GM19239 (cell line): ENCODE results near the gene SGSM2.
A peak's percentile ranks its signal among the peaks of the same experiment; 100 is the strongest.

ENCODE experiments used
- DNase-seq: peaks from one replicate; pipeline ENCODE4 v3.0.0; 2011; ENCODE audit warnings: low spot score; ENCODE audit not compliant: insufficient read length
- FAIRE-seq: peaks from 2 replicates; lab custom pipeline; 2011; peaks lifted over from hg19 to GRCh38; lab: Jason Lieb, UNC

The SGSM2 gene

GRCh38 chr17:2336215-2336851 lies 968 bp upstream of the SGSM2 start, which contains the start of gene TSR1:
Gene TSR1, minus strand, starts transcription at chr17:2336457. Its CDS starts 30 bp downstream, at chr17:2336427.
- FAIRE-seq (peak; percentile 98), DNase-seq (peak; percentile 99)

DNA sequence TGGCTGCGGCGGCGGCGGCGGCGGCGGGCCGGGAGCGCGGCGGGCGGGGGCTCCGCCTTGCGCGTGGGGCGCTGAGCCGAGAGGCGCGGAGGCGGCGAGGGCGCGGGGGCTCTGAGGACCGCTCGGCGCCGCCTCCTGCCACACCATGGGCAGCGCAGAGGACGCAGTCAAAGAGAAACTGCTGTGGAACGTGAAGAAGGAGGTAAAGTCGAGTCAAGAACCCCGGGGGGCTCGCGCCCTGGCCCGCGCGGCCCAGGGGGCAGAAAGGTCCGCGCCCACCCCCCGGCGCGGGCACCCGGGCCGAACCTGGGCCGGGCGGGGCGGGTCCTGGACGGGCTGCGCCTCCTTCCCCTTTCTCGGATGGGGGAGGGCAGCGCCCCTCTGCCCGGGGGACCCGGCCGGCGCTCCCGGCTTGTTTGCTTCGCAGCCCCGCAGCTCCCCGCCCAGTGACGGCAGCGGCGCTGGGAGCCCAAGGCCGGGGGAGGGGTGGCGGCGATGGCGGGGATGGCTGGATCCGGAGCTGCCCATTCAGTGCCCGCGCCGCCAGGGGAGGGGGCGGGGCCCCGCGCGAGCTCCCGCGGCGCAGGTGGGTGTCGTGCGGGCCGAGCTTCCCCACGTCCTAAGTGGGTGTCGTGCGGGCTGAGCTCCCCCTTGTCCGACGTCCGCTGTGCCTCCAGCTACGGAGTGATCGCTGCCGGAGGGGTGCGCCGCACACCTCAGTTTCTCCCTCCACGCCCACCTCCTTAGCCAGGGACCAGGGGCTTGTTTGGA lies 428 bp downstream of the SGSM2 start:
- peak; percentile 63 for DNase-seq
- FAIRE-seq: peak; percentile 28

- FAIRE-seq (peak; percentile 28), DNase-seq (no peak)
Measured at GRCh38 chr17:2338315-2338657, 985 bp downstream of the SGSM2 start.

DNA sequence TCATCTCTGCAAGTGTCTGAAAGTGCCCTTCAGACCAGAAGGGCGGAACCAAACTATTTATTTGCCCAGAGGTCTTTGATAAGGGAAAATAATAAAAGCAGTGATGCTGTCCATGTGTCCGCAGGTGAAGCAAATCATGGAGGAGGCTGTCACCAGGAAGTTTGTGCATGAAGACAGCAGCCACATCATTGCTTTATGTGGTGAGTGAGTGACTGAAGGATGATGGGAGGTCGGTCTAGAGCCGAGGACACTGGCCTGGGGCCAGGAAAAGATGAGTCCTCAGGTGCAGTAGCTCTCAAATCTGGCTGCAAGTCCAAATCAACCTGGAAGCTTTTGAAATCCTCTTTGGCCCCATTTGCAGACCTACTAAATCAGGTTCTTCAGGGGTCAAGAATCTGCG lies 6.1 kb downstream of the SGSM2 start:
- DNase-seq (no peak), FAIRE-seq (no peak)

DNA sequence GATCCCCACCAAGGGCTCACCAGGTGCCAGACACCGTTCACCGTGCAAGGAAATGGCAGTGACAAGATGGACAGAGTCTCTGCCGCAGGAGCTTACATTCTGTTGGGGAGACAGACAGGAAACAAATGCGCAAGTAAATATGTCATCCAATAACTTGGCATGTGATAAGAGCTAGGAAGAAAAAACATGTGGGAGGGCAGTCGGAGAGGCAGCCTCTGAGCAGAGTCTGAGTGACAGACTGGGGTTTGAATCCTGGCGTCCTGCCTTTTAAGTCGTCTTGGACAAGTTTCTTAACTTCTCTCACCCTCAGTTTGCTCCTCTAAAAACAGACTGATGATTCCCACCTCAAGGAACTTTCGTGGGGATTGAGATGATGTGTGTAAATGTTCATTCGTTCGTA lies 7.2 kb downstream of the SGSM2 start:
- no peak for FAIRE-seq

DNA sequence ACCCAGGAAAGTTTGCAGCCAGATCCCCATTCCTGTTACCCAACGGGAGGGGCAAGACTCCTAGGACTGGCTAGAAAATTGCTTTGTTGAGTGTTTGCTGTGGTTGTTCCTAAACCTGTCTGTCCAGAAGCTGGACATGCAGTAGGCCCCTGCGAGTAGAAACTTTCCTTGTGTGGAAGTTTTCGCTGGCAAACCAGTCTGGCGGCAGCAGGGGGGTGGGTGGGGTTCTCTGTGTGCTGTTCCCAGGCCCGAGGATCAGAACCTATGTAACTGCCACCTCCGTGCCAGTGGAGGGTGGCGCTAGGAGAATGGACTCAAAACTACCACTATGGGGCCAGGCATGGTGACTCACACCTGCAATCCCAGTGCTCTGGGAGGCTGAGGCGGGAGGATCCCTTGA lies 9.2 kb downstream of the SGSM2 start:
- DNase-seq: no peak
- no peak for FAIRE-seq

More for the DNA sequence above, 7.2 kb downstream of the SGSM2 start:
- no peak for DNase-seq

GRCh38 chr17:2347805-2348685 lies 10.7 kb downstream of the SGSM2 start:
- DNase-seq: no peak
- no peak for FAIRE-seq

- FAIRE-seq: no peak
- no peak for DNase-seq
Measured at GRCh38 chr17:2351269-2351668, 14.0 kb downstream of the SGSM2 start.

GRCh38 chr17:2354311-2354710 lies 17.0 kb downstream of the SGSM2 start:
- FAIRE-seq: no peak
- DNase-seq: no peak

- DNase-seq (no peak), FAIRE-seq (no peak)
Measured at GRCh38 chr17:2357237-2357636, 19.9 kb downstream of the SGSM2 start.

- DNase-seq (no peak), FAIRE-seq (no peak)
Measured at GRCh38 chr17:2357931-2358434, 20.7 kb downstream of the SGSM2 start.

- FAIRE-seq: no peak
- no peak for DNase-seq
Measured at GRCh38 chr17:2361010-2361760, 23.9 kb downstream of the SGSM2 start.

DNA sequence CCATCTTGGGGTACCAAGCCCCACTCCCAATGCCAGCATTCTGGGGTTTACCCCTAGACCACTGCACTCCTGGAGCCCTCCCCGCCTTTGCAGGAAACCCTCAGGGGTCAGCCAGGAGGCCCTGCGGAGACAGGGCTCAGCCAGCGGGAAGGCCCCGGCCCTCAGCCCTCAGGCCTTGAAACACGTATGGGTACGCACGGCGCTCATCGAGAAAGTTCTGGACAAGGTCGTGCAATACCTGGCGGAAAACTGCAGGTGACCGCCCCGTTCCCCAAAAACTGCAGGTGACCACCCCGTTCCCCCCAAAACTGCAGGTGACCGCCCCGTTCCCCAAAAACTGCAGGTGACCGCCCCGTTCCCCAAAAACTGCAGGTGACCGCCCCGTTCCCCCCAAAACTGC lies 24.7 kb downstream of the SGSM2 start:
- no peak for DNase-seq
- FAIRE-seq: no peak

DNA sequence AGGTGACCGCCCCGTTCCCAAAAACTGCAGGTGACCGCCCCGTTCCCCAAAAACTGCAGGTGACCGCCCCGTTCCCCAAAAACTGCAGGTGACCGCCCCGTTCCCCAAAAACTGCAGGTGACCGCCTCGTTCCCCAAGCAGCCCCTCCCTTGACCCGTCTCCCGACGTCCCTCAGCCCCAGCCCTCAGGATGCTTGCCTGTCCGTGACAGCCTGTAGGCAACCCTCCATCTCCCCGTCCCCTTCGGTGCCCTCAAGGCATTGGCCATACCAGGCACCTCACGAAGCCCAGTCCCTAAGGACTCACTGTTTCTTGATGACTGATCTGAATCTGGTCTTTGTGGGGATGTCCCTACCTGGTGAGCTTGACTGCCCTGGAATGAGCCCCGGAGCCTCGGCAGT lies 25.1 kb downstream of the SGSM2 start:
- FAIRE-seq: no peak
- no peak for DNase-seq

GRCh38 chr17:2362881-2363280 lies 25.6 kb downstream of the SGSM2 start:
- FAIRE-seq (no peak), DNase-seq (no peak)

- no peak for FAIRE-seq
- no peak for DNase-seq
Measured at GRCh38 chr17:2363318-2363717, 26.0 kb downstream of the SGSM2 start.

DNA sequence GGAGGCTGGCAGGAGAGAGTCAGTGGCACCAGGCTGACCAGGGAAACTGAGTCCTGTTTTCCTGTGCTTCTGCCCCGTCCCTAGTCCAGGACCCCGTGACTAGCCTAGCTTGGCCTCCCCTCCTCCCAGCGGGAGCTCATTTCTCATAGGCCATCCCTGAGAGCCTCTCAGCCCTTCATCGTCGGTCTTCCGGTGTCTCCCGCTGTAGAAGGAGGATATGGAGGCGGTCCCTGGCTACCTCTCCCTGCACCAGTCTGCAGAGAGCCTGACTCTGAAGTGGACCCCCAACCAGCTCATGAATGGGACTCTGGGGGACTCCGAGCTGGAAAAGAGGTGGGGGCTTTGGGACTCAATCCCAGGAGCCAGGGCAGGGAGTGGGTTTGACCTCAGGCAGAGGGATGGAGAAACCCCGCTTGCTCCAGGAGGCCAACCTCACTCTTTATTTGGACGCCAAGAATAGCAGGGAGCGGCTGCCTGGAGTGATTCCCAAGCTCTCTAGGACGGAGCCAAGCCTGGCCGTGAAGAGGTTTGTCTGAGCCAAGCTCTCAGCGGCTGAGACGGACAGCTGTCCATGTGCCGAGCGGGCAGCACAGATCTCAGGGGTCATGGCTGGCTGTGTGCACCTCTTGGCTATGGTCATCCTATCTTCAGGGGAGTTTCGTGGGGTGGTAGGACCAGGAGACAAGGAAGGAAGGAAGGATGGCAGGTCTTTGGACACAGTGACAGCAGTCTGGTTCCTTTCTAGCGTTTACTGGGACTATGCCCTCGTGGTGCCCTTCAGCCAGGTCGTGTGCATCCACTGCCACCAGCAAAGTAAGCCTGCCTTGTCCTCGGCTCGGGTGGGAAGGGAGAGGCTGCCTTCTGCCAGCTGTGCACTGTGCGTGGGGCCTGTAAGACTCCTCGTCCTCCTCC lies 26.8 kb downstream of the SGSM2 start:
- DNase-seq (no peak), FAIRE-seq (no peak)

GRCh38 chr17:2364763-2365116 lies 27.4 kb downstream of the SGSM2 start:
- no peak for FAIRE-seq
- no peak for DNase-seq

- no peak for FAIRE-seq
- DNase-seq: no peak
Measured at GRCh38 chr17:2365132-2365531, 27.8 kb downstream of the SGSM2 start.
